Ascending aorta (tissue), 2 donors: ENCODE measurements around the gene TMEM86B. TPM values are rescaled to one million over a fixed set of nuclear protein-coding genes. Genes with fewer than 3 reads are reported as not detected.

ENCODE experiments used
- DNase-seq, 2 donors: peaks; one replicate each; pipeline ENCODE4 v3.0.0-alpha.2; 2019; ENCODE audit warnings: low spot score in 2 of 2
- H3K27ac ChIP-seq, 2 donors: fragments of 200-600 bp; sonication (generic); one replicate each; pipeline ENCODE4 v1.5.1; 2016 to 2017; ENCODE audit warnings: mild to moderate bottlenecking in 1 of 2
- H3K27me3 ChIP-seq: fragments of 200-600 bp; sonication (generic); one replicate; pipeline ENCODE4 v1.5.1; 2017
- H3K36me3 ChIP-seq, 2 donors: fragments of 200-600 bp; sonication (generic); one replicate each; pipeline ENCODE4 v1.5.1; 2016
- H3K4me1 ChIP-seq, 2 donors: fragments of 200-600 bp; sonication (generic); one replicate each; pipeline ENCODE4 v1.5.1; 2016 to 2017; ENCODE audit warnings: mild to moderate bottlenecking in 1 of 2
- H3K4me3 ChIP-seq, 2 donors: fragments of 200-600 bp; sonication (generic); one replicate each; pipeline ENCODE4 v1.5.1; 2016 to 2017; ENCODE audit warnings: mild to moderate bottlenecking in 1 of 2
- H3K9me3 ChIP-seq, 2 donors: fragments of 200-600 bp; sonication (generic); one replicate each; pipeline ENCODE4 v1.5.1; 2016
- intact Hi-C: fragments of 100-400 bp; cut with DNase I; formaldehyde crosslinking; loops from one replicate; pipeline ENCODE4 v1.15.1; 2023
- total RNA-seq: library from RNA; depleted of rRNA; stranded (reverse); fragments of >200 nt; gene quantifications from one replicate; pipeline ENCODE4 v1.1.0, GENCODE V29; 2016
- TF ChIP-seq, protein P1 (sequence below), 3 experiments: fragments of 200-600 bp in 2 of 3; fragments of 450-650 bp in 1 of 3; sonication (generic) in 2 of 3; IDR thresholded peaks; one replicate each; pipeline ENCODE4 v1.5.1; 2016 to 2019; ENCODE audit warnings: antibody characterized with exemption in 3 of 3, mild to moderate bottlenecking in 1 of 3, moderate library complexity in 1 of 3

The TMEM86B gene
- total RNA-seq, 1 donor from 2014 or later = not detected

DNA sequence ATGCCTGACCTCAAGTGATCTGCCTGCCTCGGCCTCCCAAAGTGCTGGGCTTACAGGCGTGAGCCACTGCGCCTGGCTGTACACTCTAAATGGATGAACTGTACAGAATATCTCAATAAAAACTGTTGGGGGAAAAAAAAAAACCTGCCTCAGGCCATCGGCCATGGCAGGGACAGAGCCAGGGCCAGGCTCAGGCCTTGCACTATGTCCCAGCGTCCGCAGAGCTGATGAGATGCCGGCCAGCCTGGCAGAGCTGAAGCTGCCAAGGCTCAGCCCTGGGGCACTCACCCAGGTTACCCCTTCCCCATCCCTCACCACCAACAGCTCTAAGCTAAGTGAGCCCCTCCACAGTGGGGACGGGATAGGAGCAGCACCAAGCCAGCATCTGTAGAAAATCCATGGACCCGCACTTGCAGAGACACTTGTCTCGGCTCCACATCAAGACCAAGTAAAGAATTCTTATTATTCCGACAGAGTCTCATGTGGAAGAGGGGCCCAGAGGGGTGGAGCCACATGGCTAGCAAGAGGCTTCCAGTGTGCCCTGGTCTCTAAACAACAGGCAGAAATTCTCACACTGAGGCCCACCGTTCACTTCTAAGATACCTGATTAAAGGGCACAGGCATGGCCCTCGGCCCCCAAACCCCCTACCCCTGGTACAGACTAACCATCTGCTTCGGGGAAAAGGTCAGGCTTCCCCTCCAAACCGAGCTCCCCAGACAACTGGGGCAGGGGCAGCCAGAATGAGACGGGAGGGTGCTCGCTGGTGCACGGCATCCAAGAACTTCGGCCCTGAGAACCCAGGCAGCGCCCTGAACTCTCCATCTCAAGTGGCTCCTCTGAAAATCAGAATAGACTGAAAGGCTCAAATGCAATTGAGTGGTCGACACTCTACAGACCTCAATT is 24.4 kb upstream of the TMEM86B start:
- peaks cover 3 to 15% of the 10 kb centered on the region in 2 donors for H3K4me1 ChIP-seq
- TF ChIP-seq, protein P1, sequence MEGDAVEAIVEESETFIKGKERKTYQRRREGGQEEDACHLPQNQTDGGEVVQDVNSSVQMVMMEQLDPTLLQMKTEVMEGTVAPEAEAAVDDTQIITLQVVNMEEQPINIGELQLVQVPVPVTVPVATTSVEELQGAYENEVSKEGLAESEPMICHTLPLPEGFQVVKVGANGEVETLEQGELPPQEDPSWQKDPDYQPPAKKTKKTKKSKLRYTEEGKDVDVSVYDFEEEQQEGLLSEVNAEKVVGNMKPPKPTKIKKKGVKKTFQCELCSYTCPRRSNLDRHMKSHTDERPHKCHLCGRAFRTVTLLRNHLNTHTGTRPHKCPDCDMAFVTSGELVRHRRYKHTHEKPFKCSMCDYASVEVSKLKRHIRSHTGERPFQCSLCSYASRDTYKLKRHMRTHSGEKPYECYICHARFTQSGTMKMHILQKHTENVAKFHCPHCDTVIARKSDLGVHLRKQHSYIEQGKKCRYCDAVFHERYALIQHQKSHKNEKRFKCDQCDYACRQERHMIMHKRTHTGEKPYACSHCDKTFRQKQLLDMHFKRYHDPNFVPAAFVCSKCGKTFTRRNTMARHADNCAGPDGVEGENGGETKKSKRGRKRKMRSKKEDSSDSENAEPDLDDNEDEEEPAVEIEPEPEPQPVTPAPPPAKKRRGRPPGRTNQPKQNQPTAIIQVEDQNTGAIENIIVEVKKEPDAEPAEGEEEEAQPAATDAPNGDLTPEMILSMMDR (IDR thresholded peaks at IDR 0.05) = no peak
- H3K4me3 ChIP-seq = no peak overlapping the region
- no peak overlapping the region for H3K27ac ChIP-seq
- intact Hi-C loops = loop anchor here (10.0 kb wide), 1 partner anchor 788 kb away; the partner anchor contains the start of gene LENG9
- no peaks in the 10 kb centered on the region for H3K36me3 ChIP-seq
- no peaks in the 10 kb centered on the region for H3K9me3 ChIP-seq
- no peaks in the 10 kb centered on the region for H3K27me3 ChIP-seq
- no peak for DNase-seq

DNA sequence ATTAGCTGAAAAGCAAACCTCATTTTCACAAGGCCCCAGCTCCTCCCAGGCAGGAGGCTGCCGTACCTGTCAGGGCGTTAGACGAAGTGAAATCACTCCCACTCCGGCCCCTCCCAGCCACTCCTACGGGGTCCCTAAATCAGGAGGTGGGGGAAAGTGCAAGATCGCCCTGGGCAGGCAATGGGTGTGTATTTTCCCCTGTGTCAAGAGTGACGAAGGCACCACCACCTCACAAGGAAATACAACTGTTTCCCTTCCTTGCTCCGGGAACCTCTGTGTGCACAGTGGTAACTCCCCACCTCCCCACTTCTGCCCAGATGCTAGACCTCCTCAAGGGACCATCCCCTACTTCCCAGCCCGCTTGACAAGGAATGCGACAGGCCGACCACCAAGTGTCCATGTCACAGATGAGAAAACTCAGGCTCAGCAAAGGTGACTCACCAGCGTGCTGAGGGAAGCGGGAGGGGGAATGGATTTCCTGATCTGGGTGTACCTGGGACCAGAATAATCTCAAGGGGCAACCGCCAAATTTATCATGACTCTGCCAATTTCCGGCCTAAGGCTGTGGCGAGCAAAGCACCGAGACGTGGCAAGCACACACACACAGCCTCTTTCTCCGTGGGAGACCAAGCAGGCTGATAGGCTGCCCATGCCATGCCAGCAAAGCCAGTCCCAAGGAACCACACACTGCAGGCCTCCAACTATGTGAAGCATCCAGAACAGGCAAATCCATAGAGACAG is 22.9 kb upstream of the TMEM86B start:
- no peak for DNase-seq
- no peaks in the 10 kb centered on the region for H3K9me3 ChIP-seq
- intact Hi-C loops = loop anchor here (10.0 kb wide), 1 partner anchor 787 kb away; the partner anchor contains the start of gene LENG9
- peaks cover 3 to 4% of the 10 kb centered on the region in 2 donors for H3K4me1 ChIP-seq
- TF ChIP-seq, protein P1 (IDR thresholded peaks at IDR 0.05) = no peak
- no peak overlapping the region for H3K27ac ChIP-seq
- peaks cover 3 to 9% of the 10 kb centered on the region in 2 donors for H3K36me3 ChIP-seq
- H3K4me3 ChIP-seq = no peak overlapping the region
- no peaks in the 10 kb centered on the region for H3K27me3 ChIP-seq

DNA sequence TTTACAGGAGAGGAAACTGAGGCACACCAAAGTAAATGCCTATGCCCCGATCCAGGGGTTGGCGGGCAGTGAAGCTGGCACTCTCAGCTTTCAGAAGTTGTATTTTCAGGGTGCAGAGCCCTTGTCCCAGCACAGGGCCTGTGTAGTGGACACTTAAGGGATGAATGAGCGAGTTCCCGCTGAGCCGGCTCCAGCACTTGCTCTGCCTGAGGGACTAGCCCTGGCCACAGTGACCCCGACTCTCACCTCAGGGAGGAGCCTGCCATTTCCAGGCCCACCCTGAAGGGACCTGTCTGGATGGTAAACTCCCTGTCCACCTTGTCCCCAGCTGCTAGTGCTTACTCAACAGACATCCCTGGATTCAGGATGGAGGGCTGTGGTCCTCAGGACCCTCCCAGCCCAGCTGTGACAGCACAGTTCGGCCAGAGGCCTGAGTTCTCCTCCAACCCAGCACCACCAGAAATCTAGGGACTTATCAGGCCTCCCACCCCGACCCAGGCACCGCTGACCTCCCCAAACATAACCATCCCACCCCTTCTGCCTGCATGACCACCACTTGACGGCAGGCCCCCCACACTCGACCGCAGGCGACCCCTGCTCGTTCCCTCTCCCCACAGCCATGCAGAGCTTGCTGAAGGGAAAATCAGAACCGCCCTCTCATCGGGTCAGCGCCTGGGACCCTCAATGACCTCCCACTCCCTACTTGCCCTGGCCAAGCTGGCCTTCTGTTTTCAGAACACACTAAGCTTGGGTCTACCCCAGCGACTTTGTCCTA is 21.9 kb upstream of the TMEM86B start:
- intact Hi-C loops = loop anchor here (10.0 kb wide), 1 partner anchor 786 kb away; the partner anchor contains the start of gene LENG9
- H3K27me3 ChIP-seq = no peaks in the 10 kb centered on the region
- H3K9me3 ChIP-seq = no peaks in the 10 kb centered on the region
- H3K4me3 ChIP-seq = no peak overlapping the region
- TF ChIP-seq, protein P1 (IDR thresholded peaks at IDR 0.05) = no peak
- H3K4me1 ChIP-seq = peaks cover 0 to 2% of the 10 kb centered on the region in 2 donors
- H3K27ac ChIP-seq = no peak overlapping the region
- DNase-seq = no peak
- H3K36me3 ChIP-seq = peaks cover 13 to 19% of the 10 kb centered on the region in 2 donors

DNA sequence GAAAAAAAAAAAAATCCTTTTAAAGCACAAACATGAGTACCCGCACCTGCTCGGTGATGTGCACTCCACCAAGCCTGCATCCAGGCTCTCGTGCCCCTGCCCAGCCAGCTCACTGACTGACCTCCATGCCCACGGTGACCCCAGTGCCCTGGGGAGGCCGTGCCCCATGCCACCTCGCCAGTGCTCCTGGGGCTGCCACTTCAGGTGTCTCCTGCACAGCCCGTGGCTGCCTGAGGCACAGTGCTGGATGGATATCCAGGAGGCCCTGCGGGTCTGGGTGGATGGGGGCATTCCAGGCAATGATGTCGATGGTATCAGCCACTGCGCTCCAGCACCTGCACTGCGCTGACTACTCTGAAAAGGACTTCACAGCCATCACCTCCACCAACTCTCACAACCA is 21.3 kb upstream of the TMEM86B start:
- intact Hi-C loops = loop anchor here (10.0 kb wide), 1 partner anchor 785 kb away; the partner anchor contains the start of gene LENG9
- no peak for DNase-seq
- Histone ChIP-seq H3K36me3 (peaks cover 19 to 25% of the 10 kb centered on the region in 2 donors), H3K27me3 (no peaks in the 10 kb centered on the region), H3K4me1 (no peaks in the 10 kb centered on the region), H3K4me3 (no peak overlapping the region), H3K27ac (no peak overlapping the region), H3K9me3 (no peaks in the 10 kb centered on the region)
- TF ChIP-seq, protein P1 (IDR thresholded peaks at IDR 0.05) = no peak

DNA sequence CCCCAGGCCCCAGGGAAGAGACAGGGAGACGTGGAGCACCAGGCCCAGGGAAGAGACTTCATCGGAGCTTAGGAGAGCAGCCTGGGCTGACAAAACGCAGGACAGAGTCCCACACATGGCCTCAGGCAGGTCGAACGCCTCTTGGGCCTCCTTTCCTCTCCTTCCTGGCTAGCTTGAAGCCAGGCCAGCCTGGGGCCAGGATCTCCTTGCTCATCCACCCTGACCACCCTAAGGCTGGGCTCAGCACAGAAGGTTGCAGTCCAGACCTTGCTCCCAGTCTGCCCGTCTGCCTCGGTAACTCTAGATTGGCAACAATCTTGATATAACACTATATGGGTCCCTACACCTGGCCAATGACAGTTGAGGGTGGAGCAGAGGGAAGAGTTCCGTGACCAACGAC is 20.1 kb upstream of the TMEM86B start:
- intact Hi-C loops = no loop called here
- H3K9me3 ChIP-seq = no peaks in the 10 kb centered on the region
- no peak overlapping the region for H3K27ac ChIP-seq
- no peak overlapping the region for H3K4me3 ChIP-seq
- no peak for DNase-seq
- TF ChIP-seq, protein P1 (IDR thresholded peaks at IDR 0.05) = no peak
- H3K36me3 ChIP-seq = peaks cover 31 to 36% of the 10 kb centered on the region in 2 donors
- H3K4me1 ChIP-seq = no peaks in the 10 kb centered on the region
- H3K27me3 ChIP-seq = no peaks in the 10 kb centered on the region
